DMS114 treated with DMSO at 0.1 percent for 48 hours (cell line): ENCODE data around the gene PLB1.

ENCODE experiments used
- DNase-seq: peaks from one replicate; lab custom pipeline; 2025; ENCODE audit not compliant: unreplicated experiment; lab: John Stamatoyannopoulos, UW

PLB1 gene

GRCh38 chr2:28607730-28608499 is 112.1 kb downstream of the PLB1 start:
- DNase-seq: no peak

DNA sequence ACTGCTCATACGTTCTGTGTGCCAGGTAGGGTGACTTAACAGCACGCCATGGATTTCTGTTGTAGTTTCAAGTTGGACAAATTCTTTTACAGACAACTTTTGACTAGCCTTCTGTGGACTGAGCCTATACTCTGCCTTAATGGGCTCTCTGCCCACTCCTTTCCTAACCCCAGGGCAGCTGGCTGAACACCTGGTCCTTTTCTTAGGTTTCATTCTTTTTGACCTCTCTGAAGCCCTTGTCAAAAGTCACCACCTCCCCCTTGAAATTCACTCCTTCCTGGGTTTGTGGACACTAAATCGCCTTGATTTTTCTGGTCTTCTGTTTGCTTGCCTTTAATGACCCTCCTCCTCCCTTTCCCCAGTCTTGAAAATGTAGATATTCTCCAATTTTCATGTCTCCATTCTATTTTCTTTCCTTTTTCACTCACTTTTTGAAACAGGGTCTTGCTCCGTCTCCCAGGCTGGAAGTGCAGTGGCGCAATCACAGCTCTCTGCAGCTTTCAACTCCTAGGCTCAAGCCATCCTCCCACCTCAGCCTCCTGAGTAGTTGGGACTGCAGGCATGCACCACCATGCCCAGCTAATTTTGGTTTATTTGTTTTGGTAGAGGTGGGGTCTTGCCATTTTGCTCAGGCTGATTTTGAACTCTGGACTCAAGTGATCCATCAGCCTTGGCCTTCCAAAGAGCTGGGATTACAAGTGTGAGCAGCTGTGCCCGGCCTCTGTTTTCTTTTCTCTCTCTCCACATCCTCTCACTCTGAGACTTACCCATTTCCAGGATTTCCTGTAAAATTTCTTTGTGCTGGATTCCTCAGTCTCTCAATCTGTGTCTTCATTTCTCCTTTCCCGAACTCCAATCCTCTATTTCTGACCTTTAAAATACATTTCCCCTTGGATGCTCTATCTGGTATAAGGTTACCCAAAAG is 112.9 kb downstream of the PLB1 start:
- DNase-seq: no peak

GRCh38 chr2:28610583-28611201 is 114.8 kb downstream of the PLB1 start:
- DNase-seq: no peak

GRCh38 chr2:28612131-28612812 is 116.4 kb downstream of the PLB1 start:
- no peak for DNase-seq

DNA sequence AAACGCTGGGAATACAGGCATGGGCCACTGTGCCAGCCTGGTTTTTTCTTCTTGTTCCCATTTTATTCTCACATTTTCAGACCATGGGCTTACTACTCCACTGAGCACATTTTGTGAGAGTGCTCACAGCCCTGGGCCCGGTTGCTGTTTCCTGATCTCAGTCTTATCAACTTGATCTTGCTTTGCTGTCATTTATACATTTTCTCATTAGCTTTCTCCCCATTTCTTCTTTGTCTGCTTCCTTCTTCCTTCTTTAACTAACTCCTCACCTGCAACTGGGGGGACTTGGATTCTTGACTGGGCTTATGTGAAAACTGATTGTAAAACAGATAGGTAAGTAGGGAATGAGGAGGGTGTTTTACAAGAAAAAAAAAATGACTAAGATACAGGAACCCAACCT is 117.3 kb downstream of the PLB1 start:
- DNase-seq: no peak

- DNase-seq: no peak
These were observed 118.0 kb downstream of the PLB1 start for GRCh38 chr2:28613633-28614501.

GRCh38 chr2:28615706-28616105 is 119.8 kb downstream of the PLB1 start:
- DNase-seq: no peak

DNA sequence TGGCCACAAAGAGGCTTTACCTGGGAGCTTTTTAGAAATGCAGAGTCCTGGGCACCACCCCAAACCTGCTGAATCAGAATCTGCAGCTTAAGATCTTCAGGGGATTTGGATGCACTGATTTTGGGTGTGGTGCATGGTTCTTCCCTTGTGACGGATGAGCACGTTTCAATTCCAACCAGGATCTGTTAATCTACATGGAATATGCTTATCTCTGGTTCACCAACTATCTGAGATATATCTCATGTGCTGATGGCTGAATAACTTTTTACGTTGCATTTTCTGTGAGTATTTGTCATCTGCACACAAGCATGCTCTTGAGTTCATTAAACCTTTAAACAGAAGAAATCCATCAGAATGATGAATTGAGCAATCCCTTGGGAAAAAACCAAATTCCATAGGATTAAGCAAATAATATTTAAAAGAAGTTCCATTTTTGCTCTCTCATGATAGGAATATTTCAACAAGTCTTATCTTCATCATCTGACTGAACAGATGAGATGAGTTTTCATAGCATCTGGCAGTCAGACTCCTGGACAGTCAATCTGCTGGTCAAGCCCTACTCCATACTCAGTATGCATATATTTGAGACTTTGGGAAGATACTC is 120.6 kb downstream of the PLB1 start:
- DNase-seq: no peak

DNA sequence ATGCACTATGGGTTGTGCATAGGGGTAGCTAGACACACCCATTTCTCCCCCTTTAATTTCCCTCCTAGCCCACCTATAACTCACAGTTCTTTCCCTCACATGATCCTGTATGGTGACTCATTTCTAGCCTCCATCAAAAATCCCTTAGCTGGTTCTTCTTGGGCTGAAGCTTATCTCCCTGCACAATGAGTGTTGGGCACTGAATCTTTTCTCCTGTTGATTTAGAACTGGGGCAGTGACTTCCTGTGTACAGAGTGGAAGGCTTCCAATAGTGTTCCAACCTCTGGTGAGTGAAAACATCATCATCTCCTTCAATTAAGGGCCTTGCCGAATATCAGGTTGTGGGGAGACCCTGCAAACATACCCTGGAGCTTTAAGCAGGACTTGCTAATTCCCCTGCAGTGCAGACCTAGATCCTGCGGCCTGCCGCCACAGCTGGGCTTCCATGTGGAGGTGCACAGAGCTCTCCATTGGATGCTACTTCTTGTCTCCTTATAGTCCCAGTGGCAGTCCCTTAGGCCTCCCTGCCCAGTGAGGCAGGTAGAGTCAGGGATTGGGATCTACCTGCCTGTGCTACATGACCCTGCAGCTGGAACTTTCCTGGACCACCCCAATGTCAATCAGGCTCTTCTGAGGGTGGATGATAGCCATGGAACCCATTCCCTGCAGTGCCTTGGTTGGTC is 121.8 kb downstream of the PLB1 start:
- no peak for DNase-seq

- no peak for DNase-seq
These were observed 122.6 kb downstream of the PLB1 start for GRCh38 chr2:28618221-28619141.

DNA sequence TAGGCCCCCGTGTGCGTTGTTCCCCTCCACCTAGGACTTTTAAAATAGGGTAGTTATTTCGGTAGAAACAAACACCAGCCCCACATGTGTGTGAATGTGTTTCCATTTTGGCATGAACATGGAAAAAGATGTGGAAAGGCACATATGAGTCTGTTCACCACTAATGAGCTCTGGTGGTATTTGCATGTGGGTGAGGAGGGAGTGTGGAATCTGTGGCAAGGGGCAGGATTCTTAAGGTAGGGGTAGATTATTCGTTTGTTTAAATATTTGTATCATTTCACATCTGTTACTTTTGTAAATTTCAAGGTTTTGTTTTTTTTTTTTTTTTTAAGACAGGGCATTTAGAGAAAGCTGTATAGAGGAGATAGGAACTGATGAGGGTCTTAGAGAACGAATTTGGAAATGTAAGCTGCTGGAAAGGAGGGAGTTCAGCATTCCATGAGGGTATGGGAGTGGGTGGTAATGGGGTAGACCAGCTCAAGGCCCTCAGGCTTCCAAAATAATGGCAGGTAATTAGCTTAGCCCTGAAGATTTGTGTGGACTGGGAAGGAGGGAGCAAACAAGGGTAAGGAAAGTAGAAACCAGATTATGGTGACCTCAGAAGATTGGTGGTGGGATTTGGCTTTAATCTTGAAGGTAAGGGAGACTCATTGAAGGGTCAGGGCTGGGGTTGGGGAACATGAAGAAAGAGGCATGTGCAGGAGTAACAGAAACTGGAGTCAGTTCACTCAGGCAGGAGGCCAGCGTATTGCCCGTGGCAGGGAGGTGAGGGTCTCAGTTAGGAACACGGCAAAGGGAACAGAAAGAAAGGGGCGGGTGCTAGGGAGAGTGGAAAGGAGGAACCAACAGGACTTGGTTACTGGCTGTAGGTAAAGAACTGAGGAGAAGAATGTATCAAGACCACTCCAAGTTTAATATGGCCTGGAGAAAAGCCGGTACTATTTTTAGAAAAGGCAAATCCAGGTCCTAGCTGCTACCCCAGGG is 123.6 kb downstream of the PLB1 start:
- no peak for DNase-seq

DNA sequence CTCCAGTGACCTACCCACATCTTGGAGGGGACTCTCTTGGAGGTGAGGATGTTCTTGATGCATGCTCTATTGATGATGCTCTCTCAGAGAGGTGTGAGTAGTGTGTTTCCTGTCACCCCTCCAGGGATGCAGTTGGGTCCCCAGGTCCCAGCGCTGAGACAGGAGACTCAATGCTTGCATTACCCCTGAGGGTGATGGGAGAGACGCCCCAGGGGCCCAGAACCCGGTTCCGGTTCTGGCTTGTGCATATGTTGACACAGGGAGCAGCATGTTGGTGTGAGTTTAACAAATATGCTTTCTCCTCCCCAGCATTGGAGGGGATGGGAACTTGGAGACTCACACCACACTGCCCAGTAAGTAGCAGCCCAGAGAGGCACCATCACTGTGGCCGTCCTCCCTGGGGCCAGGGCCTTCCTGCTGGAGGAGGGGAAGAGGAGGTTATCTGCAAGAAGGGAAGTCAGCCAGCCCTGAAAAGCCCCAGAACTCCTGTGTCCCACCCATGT is 124.5 kb downstream of the PLB1 start:
- DNase-seq: no peak

GRCh38 chr2:28620801-28621171 is 124.9 kb downstream of the PLB1 start:
- DNase-seq: no peak

DNA sequence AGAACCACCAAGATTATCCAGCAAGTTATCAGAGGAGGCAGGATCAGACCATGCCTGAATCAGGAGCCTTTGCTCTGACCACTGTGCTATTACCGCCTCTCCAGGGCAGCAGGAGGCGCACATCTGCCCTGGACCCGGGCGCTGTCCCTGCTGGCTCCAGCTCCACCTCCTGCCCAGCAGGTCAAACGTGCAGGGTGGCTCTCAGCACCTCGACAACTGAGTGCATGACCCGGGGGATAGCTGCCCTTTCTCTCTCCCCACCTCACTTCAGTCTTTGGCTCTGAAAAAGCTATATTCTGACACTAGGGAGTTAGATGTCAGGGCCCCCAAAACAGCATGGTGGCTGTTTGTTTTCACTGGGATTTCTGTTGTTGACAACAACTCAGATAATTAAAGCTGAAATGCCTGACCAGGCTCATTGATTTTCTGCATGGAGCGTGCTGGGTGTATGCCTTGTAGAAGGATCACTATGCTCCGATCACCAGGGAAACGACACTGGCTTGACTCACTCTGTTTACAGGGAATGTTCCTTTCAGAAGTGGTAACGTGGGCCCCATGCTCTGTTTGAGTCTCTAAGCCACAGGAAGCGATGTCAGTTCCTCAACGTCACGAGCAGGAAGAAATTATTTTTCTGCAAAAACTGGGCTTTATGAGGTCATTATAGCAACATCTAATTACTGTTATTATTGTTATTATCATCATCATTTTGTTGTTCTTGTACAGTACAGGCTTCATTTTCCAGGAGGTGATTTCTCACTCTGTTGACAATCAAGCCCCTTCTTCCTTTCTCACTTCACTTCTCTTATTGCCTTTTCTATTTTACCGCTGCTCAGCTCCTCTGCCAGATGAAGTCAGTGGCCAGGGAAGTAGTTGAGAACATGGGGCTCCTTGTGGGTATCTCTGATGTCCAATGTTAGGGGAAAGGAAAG is 125.6 kb downstream of the PLB1 start:
- no peak for DNase-seq

DNA sequence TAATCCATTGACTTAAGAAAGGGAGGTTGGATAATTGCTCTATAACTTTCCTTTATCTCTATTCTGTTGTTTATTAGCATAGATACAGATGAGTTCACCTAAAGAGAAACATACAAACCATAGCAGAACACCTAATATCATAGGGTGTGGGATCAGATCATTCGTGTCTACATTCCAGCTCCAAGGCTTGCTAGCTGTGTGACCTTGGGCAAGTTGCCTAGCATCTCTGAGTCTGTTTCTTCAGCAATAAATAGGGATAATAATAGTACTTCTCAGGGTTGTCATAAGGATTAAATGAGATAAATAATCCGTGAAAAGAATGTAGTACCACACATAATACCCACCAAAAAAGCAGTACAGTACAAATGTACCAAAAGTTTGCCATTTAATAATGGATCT is 126.2 kb downstream of the PLB1 start:
- no peak for DNase-seq
